Ectodermal cell (in vitro differentiated cells): ENCODE results near the gene IST1.

Source experiments
- H3K27ac ChIP-seq: 2 replicates; pipeline ENCODE4 v1.7.0; 2013; ENCODE audit warnings: mild to moderate bottlenecking, low read depth, low read length; ENCODE audit not compliant: insufficient read depth, poor library complexity, severe bottlenecking
- H3K27me3 ChIP-seq: 2 replicates; pipeline ENCODE4 v1.7.0; 2013; ENCODE audit warnings: mild to moderate bottlenecking, low read length; ENCODE audit not compliant: insufficient read depth, control insufficient read depth, poor library complexity, severe bottlenecking
- H3K36me3 ChIP-seq: one replicate; pipeline ENCODE4 v1.7.0; 2013; ENCODE audit warnings: low read length; ENCODE audit not compliant: control insufficient read depth, insufficient read depth
- H3K4me1 ChIP-seq: one replicate; pipeline ENCODE4 v1.7.0; 2013; ENCODE audit warnings: low read length; ENCODE audit not compliant: control insufficient read depth, insufficient read depth
- H3K4me3 ChIP-seq: 2 replicates; pipeline ENCODE4 v1.7.0; 2013; ENCODE audit warnings: low read depth, low read length, control low read depth; ENCODE audit not compliant: insufficient read depth
- H3K9me3 ChIP-seq: 2 replicates; pipeline ENCODE4 v1.7.0; 2013; ENCODE audit warnings: mild to moderate bottlenecking, low read length, moderate library complexity; ENCODE audit not compliant: control insufficient read depth
- WGBS, 2 experiments: methylation state at CpG; one replicate each; pipeline ENCODE4 v1.1.7; 2013; ENCODE audit warnings: missing lambda C conversion rate in 2 of 2; 5-methylcytosine and 5-hydroxymethylcytosine counted together

Gene IST1

GRCh38 chr16:71880176-71880575, 15.2 kb upstream of the IST1 start:
- Histone ChIP-seq H3K36me3 (peaks cover 17% of the 10 kb centered on the region), H3K4me3 (no peak overlapping the region), H3K27me3 (no peaks in the 10 kb centered on the region), H3K9me3 (no peaks in the 10 kb centered on the region), H3K27ac (no peak overlapping the region), H3K4me1 (peaks cover 2% of the 10 kb centered on the region)
- WGBS, 2 experiments, result 92 to 93% methylated on average over 3 to 4 of the region's 4 CpGs

GRCh38 chr16:71882505-71883167, 12.7 kb upstream of the IST1 start:
- WGBS, 2 experiments, result 12 to 16% methylated on average over 7 to 8 of the region's 9 CpGs
- H3K4me1 ChIP-seq, result peaks cover 2% of the 10 kb centered on the region
- no peak overlapping the region for H3K27ac ChIP-seq
- H3K9me3 ChIP-seq, result no peaks in the 10 kb centered on the region
- peaks cover 11% of the 10 kb centered on the region for H3K36me3 ChIP-seq
- no peaks in the 10 kb centered on the region for H3K27me3 ChIP-seq
- peak overlapping the region; percentile 89 for H3K4me3 ChIP-seq

GRCh38 chr16:71883168-71883848, 12.0 kb upstream of the IST1 start:
- peak overlapping the region; percentile 87 for H3K27ac ChIP-seq
- WGBS, 2 experiments, result 0 to 1% methylated on average over 46 of the region's 46 CpGs
- peaks cover 9% of the 10 kb centered on the region for H3K36me3 ChIP-seq
- no peaks in the 10 kb centered on the region for H3K9me3 ChIP-seq
- H3K4me3 ChIP-seq, result peak overlapping the region; percentile 89
- no peaks in the 10 kb centered on the region for H3K27me3 ChIP-seq
- H3K4me1 ChIP-seq, result peaks cover 2% of the 10 kb centered on the region

- H3K9me3 ChIP-seq, result no peaks in the 10 kb centered on the region
- peaks cover 2% of the 10 kb centered on the region for H3K36me3 ChIP-seq
- peak within 1 kb of the TSS; percentile 87 for H3K27ac ChIP-seq
- peak within 1 kb of the TSS; percentile 89 for H3K4me3 ChIP-seq
- 0 to 1% methylated on average over 85 of the region's 85 CpGs for WGBS, 2 experiments
- no peaks in the 10 kb centered on the region for H3K27me3 ChIP-seq
- peaks cover 2% of the 10 kb centered on the region for H3K4me1 ChIP-seq
Observed at GRCh38 chr16:71883849-71884638, 11.3 kb upstream of the IST1 start, which contains the start of gene ZNF821. TSS of gene ZNF821 (minus strand) at chr16:71884182. CDS start at chr16:71879946, 4,236 bp downstream.

GRCh38 chr16:71885261-71885650, 10.1 kb upstream of the IST1 start:
- no peaks in the 10 kb centered on the region for H3K36me3 ChIP-seq
- no peak overlapping the region for H3K4me3 ChIP-seq
- H3K27ac ChIP-seq, result no peak overlapping the region
- peaks cover 2% of the 10 kb centered on the region for H3K4me1 ChIP-seq
- no peaks in the 10 kb centered on the region for H3K9me3 ChIP-seq
- WGBS, 2 experiments, result 79 to 83% methylated on average over 4 of the region's 4 CpGs
- H3K27me3 ChIP-seq, result no peaks in the 10 kb centered on the region

GRCh38 chr16:71889147-71889546, 6.2 kb upstream of the IST1 start:
- Histone ChIP-seq H3K36me3 (no peaks in the 10 kb centered on the region), H3K4me1 (no peaks in the 10 kb centered on the region), H3K4me3 (no peak overlapping the region), H3K9me3 (no peaks in the 10 kb centered on the region), H3K27ac (no peak overlapping the region), H3K27me3 (no peaks in the 10 kb centered on the region)
- 88 to 93% methylated on average over 3 of the region's 3 CpGs for WGBS, 2 experiments

- WGBS, 2 experiments, result 64 to 66% methylated on average over 7 of the region's 7 CpGs
- Histone ChIP-seq H3K27me3 (no peaks in the 10 kb centered on the region), H3K4me3 (peak overlapping the region; percentile 89), H3K36me3 (no peaks in the 10 kb centered on the region), H3K4me1 (no peaks in the 10 kb centered on the region), H3K27ac (peak overlapping the region; percentile 64), H3K9me3 (no peaks in the 10 kb centered on the region)
Observed at GRCh38 chr16:71893888-71894228, 1.5 kb upstream of the IST1 start.

GRCh38 chr16:71894229-71894920, 956 bp upstream of the IST1 start:
- Histone ChIP-seq H3K4me1 (no peaks in the 10 kb centered on the region), H3K27ac (peak overlapping the region; percentile 64)
- 1% methylated on average over 30 to 31 of the region's 31 CpGs for WGBS, 2 experiments

GRCh38 chr16:71895679-71896365, 491 bp downstream of the IST1 start:
- Histone ChIP-seq H3K4me3 (peak overlapping the region; percentile 89), H3K4me1 (no peaks in the 10 kb centered on the region), H3K27me3 (no peaks in the 10 kb centered on the region), H3K9me3 (no peaks in the 10 kb centered on the region), H3K27ac (peak overlapping the region; percentile 64), H3K36me3 (no peaks in the 10 kb centered on the region)
- WGBS, 2 experiments, result 1% methylated on average over 44 of the region's 44 CpGs

More at GRCh38 chr16:71894229-71894920, 956 bp upstream of the IST1 start:
- Histone ChIP-seq H3K4me3 (peak overlapping the region; percentile 89), H3K27me3 (no peaks in the 10 kb centered on the region), H3K9me3 (no peaks in the 10 kb centered on the region), H3K36me3 (no peaks in the 10 kb centered on the region)
